MM.1S (cell line): ENCODE results near the gene CREB3L2.

Experiments used
- DNase-seq: peaks from one replicate; pipeline ENCODE4 v3.0.0-alpha.2; 2015
- H2AFZ ChIP-seq: fragments of 300-600 bp; sonication (generic); 2 replicates; pipeline ENCODE4 v1.6.0; 2016; ENCODE audit warnings: antibody characterized with exemption, low read length
- H3F3A ChIP-seq: fragments of 300-600 bp; sonication (generic); 2 replicates; pipeline ENCODE4 v1.6.1; 2016; ENCODE audit warnings: mild to moderate bottlenecking, antibody characterized with exemption, low read length, moderate library complexity, mixed read lengths; ENCODE audit not compliant: insufficient read depth
- H3K27ac ChIP-seq: fragments of 300-600 bp; sonication (generic); 2 replicates; pipeline ENCODE4 v1.5.1; 2016; ENCODE audit warnings: mild to moderate bottlenecking, low read length
- H3K27me3 ChIP-seq: fragments of 300-600 bp; sonication (generic); replicated peaks from 2 replicates; pipeline ENCODE4 v1.6.0; 2016; ENCODE audit warnings: low read length; ENCODE audit not compliant: insufficient read depth
- H3K36me3 ChIP-seq: fragments of 300-600 bp; sonication (generic); replicated peaks from 2 replicates; pipeline ENCODE4 v1.6.1; 2016; ENCODE audit warnings: mild to moderate bottlenecking, low read length, mixed read lengths; ENCODE audit not compliant: insufficient read depth
- H3K4me1 ChIP-seq: fragments of 300-600 bp; sonication (generic); 2 replicates; pipeline ENCODE4 v1.6.1; 2016; ENCODE audit warnings: low read length, mixed read lengths
- H3K4me2 ChIP-seq: fragments of 300-600 bp; sonication (generic); 2 replicates; pipeline ENCODE4 v1.6.0; 2016; ENCODE audit warnings: low read depth, low read length
- H3K4me3 ChIP-seq: fragments of 300-600 bp; sonication (generic); 2 replicates; pipeline ENCODE4 v1.5.1; 2016; ENCODE audit warnings: low read length, mixed read lengths
- H3K79me2 ChIP-seq: fragments of 300-600 bp; sonication (generic); 2 replicates; pipeline ENCODE4 v1.6.1; 2016; ENCODE audit warnings: mixed run types, low read length, mixed read lengths
- H3K9ac ChIP-seq: fragments of 300-600 bp; sonication (generic); 2 replicates; pipeline ENCODE4 v1.6.1; 2016; ENCODE audit warnings: low read length, mixed read lengths
- H3K9me2 ChIP-seq: fragments of 300-600 bp; sonication (generic); replicated peaks from 2 replicates; pipeline ENCODE4 v1.6.1; 2016; ENCODE audit warnings: mild to moderate bottlenecking, low read length, mixed read lengths; ENCODE audit not compliant: insufficient read depth
- H3K9me3 ChIP-seq: fragments of 300-600 bp; sonication (generic); replicated peaks from 2 replicates; pipeline ENCODE4 v1.6.1; 2016; ENCODE audit warnings: mild to moderate bottlenecking, low read length, mixed read lengths; ENCODE audit not compliant: insufficient read depth
- H4K20me1 ChIP-seq: fragments of 300-600 bp; sonication (generic); 2 replicates; pipeline ENCODE4 v1.6.1; 2016; ENCODE audit warnings: mild to moderate bottlenecking, low read length, moderate library complexity, mixed read lengths; ENCODE audit not compliant: insufficient read depth
- EZH2 ChIP-seq: fragments of 300-600 bp; sonication (generic); optimal IDR thresholded peaks from 2 replicates; pipeline ENCODE3; 2017; ENCODE audit warnings: low read depth, mild to moderate bottlenecking, antibody characterized with exemption, low read length, mixed read lengths
- EZH2phosphoT487 ChIP-seq: fragments of 300-600 bp; sonication (generic); IDR thresholded peaks from 2 replicates; pipeline ENCODE4 v1.6.1; 2018; ENCODE audit warnings: antibody characterized with exemption, low read length
- TF ChIP-seq, protein P1 (sequence below): fragments of 300-600 bp; sonication (generic); IDR thresholded peaks from 2 replicates; pipeline ENCODE4 v1.5.1; 2016; ENCODE audit warnings: antibody characterized with exemption, low read length, mixed read lengths

CREB3L2 gene

DNA sequence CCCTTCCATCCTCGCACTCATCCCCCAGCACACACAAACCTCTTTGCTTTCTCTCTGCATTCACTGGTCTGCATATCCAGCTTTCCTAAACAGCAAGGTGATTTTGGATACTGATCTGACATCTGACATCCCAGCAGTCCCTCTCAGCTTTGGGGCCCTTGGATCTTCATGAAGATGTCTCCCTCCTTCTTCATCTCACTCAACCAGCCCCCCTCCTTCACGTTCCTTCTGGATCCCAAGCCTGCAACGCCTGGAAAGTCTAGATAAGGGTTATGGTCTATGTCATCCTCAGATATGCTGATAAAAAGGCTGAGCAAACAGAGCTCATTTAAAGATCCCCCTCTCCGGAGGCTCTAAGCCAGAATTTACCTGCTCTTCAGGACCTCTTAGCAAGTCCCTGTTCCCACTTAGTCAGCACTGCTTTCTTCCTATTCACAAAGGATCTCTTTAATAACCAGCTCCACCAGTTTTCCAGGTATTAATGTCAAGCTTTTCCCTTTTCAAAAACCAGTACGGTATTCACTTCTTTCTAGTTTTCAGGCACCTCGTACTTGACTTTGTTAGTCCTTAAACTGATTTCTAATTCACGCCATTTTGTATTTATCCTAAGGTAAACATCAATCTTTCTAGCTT lies 38.9 kb downstream of the CREB3L2 start:
- Histone ChIP-seq H3K9ac (no peak overlapping the region), H3K79me2 (peaks cover 97% of the 10 kb centered on the region), H3K27me3 (no peaks in the 10 kb centered on the region), H2AFZ (no peak overlapping the region), H3K36me3 (0 out of 2 replicates have a peak, but pooled peaks cover 4% of the 10 kb centered on the region), H3K4me2 (no peak overlapping the region), H3K4me1 (no peaks in the 10 kb centered on the region), H3K4me3 (no peak overlapping the region), H3K9me3 (no peaks in the 10 kb centered on the region), H4K20me1 (peaks cover 16% of the 10 kb centered on the region; the same call in 1 of the 2 replicates), H3K27ac (no peak overlapping the region), H3F3A (no peaks in the 10 kb centered on the region), H3K9me2 (no peaks in the 10 kb centered on the region)
- DNase-seq = no peak
- no peak for TF ChIP-seq EZH2
- no peak for TF ChIP-seq EZH2phosphoT487
- TF ChIP-seq, protein P1, sequence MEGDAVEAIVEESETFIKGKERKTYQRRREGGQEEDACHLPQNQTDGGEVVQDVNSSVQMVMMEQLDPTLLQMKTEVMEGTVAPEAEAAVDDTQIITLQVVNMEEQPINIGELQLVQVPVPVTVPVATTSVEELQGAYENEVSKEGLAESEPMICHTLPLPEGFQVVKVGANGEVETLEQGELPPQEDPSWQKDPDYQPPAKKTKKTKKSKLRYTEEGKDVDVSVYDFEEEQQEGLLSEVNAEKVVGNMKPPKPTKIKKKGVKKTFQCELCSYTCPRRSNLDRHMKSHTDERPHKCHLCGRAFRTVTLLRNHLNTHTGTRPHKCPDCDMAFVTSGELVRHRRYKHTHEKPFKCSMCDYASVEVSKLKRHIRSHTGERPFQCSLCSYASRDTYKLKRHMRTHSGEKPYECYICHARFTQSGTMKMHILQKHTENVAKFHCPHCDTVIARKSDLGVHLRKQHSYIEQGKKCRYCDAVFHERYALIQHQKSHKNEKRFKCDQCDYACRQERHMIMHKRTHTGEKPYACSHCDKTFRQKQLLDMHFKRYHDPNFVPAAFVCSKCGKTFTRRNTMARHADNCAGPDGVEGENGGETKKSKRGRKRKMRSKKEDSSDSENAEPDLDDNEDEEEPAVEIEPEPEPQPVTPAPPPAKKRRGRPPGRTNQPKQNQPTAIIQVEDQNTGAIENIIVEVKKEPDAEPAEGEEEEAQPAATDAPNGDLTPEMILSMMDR = no peak

DNA sequence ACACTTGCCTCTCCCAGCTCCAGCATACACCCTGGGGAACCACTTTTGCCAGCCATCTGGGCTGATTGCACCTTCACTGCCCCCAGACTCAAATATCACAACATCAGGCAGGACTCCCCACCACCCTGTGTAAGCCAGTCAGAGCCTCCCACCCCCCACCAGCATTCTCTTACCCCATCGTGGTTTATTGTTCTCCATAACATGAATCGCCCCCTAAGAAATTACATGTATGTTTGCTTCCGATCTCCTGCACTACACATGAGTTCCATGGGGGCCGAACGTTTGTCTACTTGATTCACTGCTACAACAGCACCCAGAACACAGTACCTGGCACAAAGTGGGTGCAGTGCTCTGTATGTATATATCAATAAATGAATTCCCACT lies 39.4 kb downstream of the CREB3L2 start:
- peaks cover 11% of the 10 kb centered on the region; the same call in 1 of the 2 replicates for H4K20me1 ChIP-seq

GRCh38 chr7:137961200-137962177 lies 40.4 kb downstream of the CREB3L2 start:
- no peak overlapping the region for H3K4me2 ChIP-seq
- H2AFZ ChIP-seq = no peak overlapping the region
- no peak for DNase-seq
- H3K36me3 ChIP-seq = 0 out of 2 replicates have a peak, but pooled peaks cover 8% of the 10 kb centered on the region
- H4K20me1 ChIP-seq = 0 out of 2 replicates have a peak, but pooled peaks cover 10% of the 10 kb centered on the region
- no peak overlapping the region for H3K9ac ChIP-seq
- H3K79me2 ChIP-seq = peaks cover 97% of the 10 kb centered on the region
- H3K27ac ChIP-seq = no peak overlapping the region
- H3K27me3 ChIP-seq = no peaks in the 10 kb centered on the region
- no peak overlapping the region for H3K4me3 ChIP-seq
- TF ChIP-seq EZH2 (no peak), EZH2phosphoT487 (no peak)
- TF ChIP-seq, protein P1 = no peak
- H3F3A ChIP-seq = no peaks in the 10 kb centered on the region
- no peaks in the 10 kb centered on the region for H3K4me1 ChIP-seq
- no peaks in the 10 kb centered on the region for H3K9me3 ChIP-seq
- no peaks in the 10 kb centered on the region for H3K9me2 ChIP-seq

More for the DNA sequence above, 39.4 kb downstream of the CREB3L2 start:
- Histone ChIP-seq H3K79me2 (peaks cover 97% of the 10 kb centered on the region), H3K27ac (no peak overlapping the region), H2AFZ (no peak overlapping the region), H3K9me2 (no peaks in the 10 kb centered on the region), H3F3A (no peaks in the 10 kb centered on the region), H3K4me1 (no peaks in the 10 kb centered on the region), H3K9ac (no peak overlapping the region), H3K36me3 (0 out of 2 replicates have a peak, but pooled peaks cover 8% of the 10 kb centered on the region), H3K4me2 (no peak overlapping the region), H3K9me3 (no peaks in the 10 kb centered on the region), H3K4me3 (no peak overlapping the region), H3K27me3 (no peaks in the 10 kb centered on the region)
- TF ChIP-seq, protein P1 = no peak
- TF ChIP-seq EZH2 = no peak
- no peak for TF ChIP-seq EZH2phosphoT487
- no peak for DNase-seq
